ENCODE results near the gene ZMYND12.

Gene ZMYND12

DNA sequence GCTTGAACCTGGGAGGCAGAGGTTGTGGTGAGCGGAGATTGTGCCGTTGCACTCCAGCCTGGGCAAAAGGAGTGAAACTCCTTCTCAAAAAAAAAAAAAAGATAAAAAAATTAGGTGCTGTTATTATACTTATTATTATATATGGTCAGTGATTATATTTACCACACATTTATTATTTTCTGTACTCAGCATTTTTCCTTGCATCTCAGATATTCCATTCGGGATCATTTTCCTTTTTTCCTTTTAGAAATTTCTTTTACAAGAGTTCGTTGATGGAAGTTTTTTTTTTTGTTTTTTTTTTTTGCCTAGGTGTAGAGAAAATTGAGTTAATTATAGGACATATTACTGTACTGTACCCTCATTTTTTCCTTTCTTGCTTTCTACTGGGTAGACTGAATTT, 20.8 kb upstream of the ZMYND12 start:
- DNase-seq (ENCODE audit: low spot score): no peak
- no peak for ATAC-seq (ENCODE audit: low read depth)
- no peak for TF ChIP-seq CTCF (IDR thresholded peaks at IDR 0.05; ENCODE audit: poor library complexity, severe bottlenecking)

GRCh38 chr1:42469727-42470126, 13.9 kb upstream of the ZMYND12 start:
- Histone ChIP-seq H3K9me3 (ENCODE audit: severe bottlenecking) (no peaks in the 10 kb centered on the region), H3K4me3 (ENCODE audit: severe bottlenecking) (no peak overlapping the region), H3K27ac (ENCODE audit: poor library complexity, severe bottlenecking) (no peak overlapping the region), H3K4me1 (ENCODE audit: insufficient read depth, poor library complexity, severe bottlenecking) (no peaks in the 10 kb centered on the region), H3K27me3 (ENCODE audit: insufficient read depth, poor library complexity, severe bottlenecking) (no peaks in the 10 kb centered on the region), H3K36me3 (ENCODE audit: low read depth) (no peaks in the 10 kb centered on the region)
- DNase-seq (ENCODE audit: low spot score): no peak
- no peak for TF ChIP-seq CTCF (IDR thresholded peaks at IDR 0.05; ENCODE audit: poor library complexity, severe bottlenecking)
- no peak for ATAC-seq (ENCODE audit: low read depth)

More for the DNA sequence above, 20.8 kb upstream of the ZMYND12 start:
- H3K36me3 ChIP-seq (ENCODE audit: low read depth): no peaks in the 10 kb centered on the region
- no peak overlapping the region for H3K27ac ChIP-seq (ENCODE audit: poor library complexity, severe bottlenecking)
- H3K9me3 ChIP-seq (ENCODE audit: severe bottlenecking): no peaks in the 10 kb centered on the region
- H3K4me1 ChIP-seq (ENCODE audit: insufficient read depth, poor library complexity, severe bottlenecking): no peaks in the 10 kb centered on the region
- H3K27me3 ChIP-seq (ENCODE audit: insufficient read depth, poor library complexity, severe bottlenecking): no peaks in the 10 kb centered on the region
- H3K4me3 ChIP-seq (ENCODE audit: severe bottlenecking): no peak overlapping the region

DNA sequence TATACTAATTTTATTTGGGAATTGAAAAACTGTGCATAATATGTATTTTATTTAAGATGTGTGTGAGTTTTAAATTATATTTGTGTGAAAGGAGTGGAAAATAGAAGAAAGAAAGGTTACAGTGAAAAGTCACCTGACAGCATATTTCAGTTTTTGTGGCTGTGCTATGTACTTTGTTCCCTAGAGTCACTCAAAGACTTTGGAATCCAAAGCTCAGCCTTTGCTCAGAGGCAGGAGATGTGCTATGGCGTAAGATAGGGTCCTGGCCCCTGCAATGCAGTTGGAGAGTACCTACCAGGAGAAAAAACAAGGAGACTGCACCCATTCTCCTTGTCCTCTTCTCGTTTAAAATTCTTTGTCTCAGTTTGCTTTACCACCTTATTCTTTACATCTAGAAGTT, 10.2 kb upstream of the ZMYND12 start:
- peaks cover 5% of the 10 kb centered on the region for H3K4me1 ChIP-seq (ENCODE audit: insufficient read depth, poor library complexity, severe bottlenecking)
- H3K36me3 ChIP-seq (ENCODE audit: low read depth): no peaks in the 10 kb centered on the region
- no peak overlapping the region for H3K27ac ChIP-seq (ENCODE audit: poor library complexity, severe bottlenecking)
- DNase-seq (ENCODE audit: low spot score) (no peak), ATAC-seq (ENCODE audit: low read depth) (no peak)
- no peak overlapping the region for H3K4me3 ChIP-seq (ENCODE audit: severe bottlenecking)
- no peaks in the 10 kb centered on the region for H3K9me3 ChIP-seq (ENCODE audit: severe bottlenecking)
- H3K27me3 ChIP-seq (ENCODE audit: insufficient read depth, poor library complexity, severe bottlenecking): no peaks in the 10 kb centered on the region
- no peak for TF ChIP-seq CTCF (IDR thresholded peaks at IDR 0.05; ENCODE audit: poor library complexity, severe bottlenecking)

GRCh38 chr1:42463921-42464320, 8.1 kb upstream of the ZMYND12 start:
- ATAC-seq (ENCODE audit: low read depth) (no peak), DNase-seq (ENCODE audit: low spot score) (no peak)
- H3K36me3 ChIP-seq (ENCODE audit: low read depth): peaks cover 12% of the 10 kb centered on the region
- H3K9me3 ChIP-seq (ENCODE audit: severe bottlenecking): no peaks in the 10 kb centered on the region
- H3K27ac ChIP-seq (ENCODE audit: poor library complexity, severe bottlenecking): no peak overlapping the region
- H3K4me1 ChIP-seq (ENCODE audit: insufficient read depth, poor library complexity, severe bottlenecking): peaks cover 5% of the 10 kb centered on the region
- peak overlapping the region; percentile 58 for H3K4me3 ChIP-seq (ENCODE audit: severe bottlenecking)
- TF ChIP-seq CTCF (IDR thresholded peaks at IDR 0.05; ENCODE audit: poor library complexity, severe bottlenecking): no peak
- no peaks in the 10 kb centered on the region for H3K27me3 ChIP-seq (ENCODE audit: insufficient read depth, poor library complexity, severe bottlenecking)

GRCh38 chr1:42462828-42463763, 7.3 kb upstream of the ZMYND12 start, which contains the start of gene CCDC30:
Gene CCDC30 (plus strand): TSS chr1:42463286. CDS start chr1:42480552, 17,266 bp downstream.
- Histone ChIP-seq H3K27ac (ENCODE audit: poor library complexity, severe bottlenecking) (peak within 1 kb of the TSS; percentile 34), H3K27me3 (ENCODE audit: insufficient read depth, poor library complexity, severe bottlenecking) (no peaks in the 10 kb centered on the region), H3K36me3 (ENCODE audit: low read depth) (peaks cover 20% of the 10 kb centered on the region), H3K4me3 (ENCODE audit: severe bottlenecking) (peak within 1 kb of the TSS; percentile 58), H3K4me1 (ENCODE audit: insufficient read depth, poor library complexity, severe bottlenecking) (peaks cover 5% of the 10 kb centered on the region), H3K9me3 (ENCODE audit: severe bottlenecking) (no peaks in the 10 kb centered on the region)
- peak; percentile 96 for DNase-seq (ENCODE audit: low spot score)
- peak; percentile 100 for ATAC-seq (ENCODE audit: low read depth)
- TF ChIP-seq CTCF (IDR thresholded peaks at IDR 0.05; ENCODE audit: poor library complexity, severe bottlenecking): no peak
